Activated CD4-positive, CD25-positive, alpha-beta regulatory T cell treated with anti-CD3 and anti-CD28 coated beads, Interleukin-2, amount 50 U/mL, for 72 hours (primary cell): ENCODE data around the gene C1R.
"Not testable (repeated sequence)": the region's sequence is repeated elsewhere in the genome, so short reads cannot be mapped to it uniquely, and the experiment has no call there.

ENCODE experiments used
- DNase-seq: peaks from one replicate; pipeline ENCODE4 v3.0.0; 2021

Gene C1R

DNA sequence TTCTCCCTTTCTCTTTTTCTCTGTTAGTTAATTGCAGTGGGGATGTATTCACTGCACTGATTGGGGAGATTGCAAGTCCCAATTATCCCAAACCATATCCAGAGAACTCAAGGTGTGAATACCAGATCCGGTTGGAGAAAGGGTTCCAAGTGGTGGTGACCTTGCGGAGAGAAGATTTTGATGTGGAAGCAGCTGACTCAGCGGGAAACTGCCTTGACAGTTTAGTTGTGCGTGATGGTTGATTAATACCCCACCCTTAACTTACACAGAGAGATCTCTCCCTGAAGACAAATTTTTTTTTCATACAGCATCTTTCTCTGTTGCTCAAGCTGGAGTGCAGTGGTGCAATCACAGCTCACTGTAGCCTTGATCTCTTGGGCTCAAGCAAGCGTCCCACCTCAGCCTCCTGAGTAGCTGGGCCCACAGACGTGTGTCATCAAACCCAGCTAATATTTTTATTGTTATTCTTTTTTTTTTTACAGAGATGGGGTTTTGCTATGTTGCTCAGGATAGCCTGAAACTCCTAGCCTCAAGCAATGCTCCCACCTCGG is 27.1 kb downstream of the C1R start:
- DNase-seq, result no peak

GRCh38 chr12:7064516-7064915 is 27.7 kb downstream of the C1R start:
- DNase-seq, result no peak

GRCh38 chr12:7061596-7061995 is 30.6 kb downstream of the C1R start:
- no peak for DNase-seq

GRCh38 chr12:7061138-7061537 is 31.1 kb downstream of the C1R start:
- DNase-seq, result no peak

DNA sequence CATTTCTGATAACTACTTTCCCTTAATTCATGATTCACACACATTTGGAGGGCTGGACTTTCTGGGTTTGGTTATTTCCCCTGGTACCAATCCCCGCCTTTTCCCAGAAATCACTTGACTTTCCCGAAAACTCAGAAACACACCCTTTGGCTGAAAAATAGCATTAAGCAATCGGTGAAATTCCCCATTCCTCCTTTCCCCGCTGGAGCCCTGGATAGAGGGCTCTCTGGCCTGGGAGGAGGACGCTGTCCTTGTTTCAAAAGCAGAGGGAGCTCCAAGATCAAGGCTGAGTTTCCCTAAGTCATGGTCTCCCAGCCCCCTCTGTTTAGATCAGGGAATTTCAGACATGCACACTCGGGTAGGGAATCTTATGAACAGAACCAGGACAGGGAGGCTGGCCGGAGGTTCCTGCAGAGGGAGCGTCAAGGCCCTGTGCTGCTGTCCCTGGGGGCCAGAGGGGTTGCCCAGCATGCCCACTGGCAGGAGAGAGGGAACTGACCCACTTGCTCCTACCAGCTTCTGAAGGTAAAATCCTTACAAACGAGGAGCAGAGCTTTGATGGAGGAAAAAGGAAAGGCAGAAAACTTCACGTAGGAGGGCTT is 31.8 kb downstream of the C1R start, which contains the start of gene C1S:
C1S (plus strand) TSS at position 366 of the 602 bp plus-strand sequence. CDS start 1,195 bp downstream, outside the sequence.
- no peak for DNase-seq

- no peak for DNase-seq
Measured at GRCh38 chr12:7059780-7060179, 32.5 kb downstream of the C1R start.

DNA sequence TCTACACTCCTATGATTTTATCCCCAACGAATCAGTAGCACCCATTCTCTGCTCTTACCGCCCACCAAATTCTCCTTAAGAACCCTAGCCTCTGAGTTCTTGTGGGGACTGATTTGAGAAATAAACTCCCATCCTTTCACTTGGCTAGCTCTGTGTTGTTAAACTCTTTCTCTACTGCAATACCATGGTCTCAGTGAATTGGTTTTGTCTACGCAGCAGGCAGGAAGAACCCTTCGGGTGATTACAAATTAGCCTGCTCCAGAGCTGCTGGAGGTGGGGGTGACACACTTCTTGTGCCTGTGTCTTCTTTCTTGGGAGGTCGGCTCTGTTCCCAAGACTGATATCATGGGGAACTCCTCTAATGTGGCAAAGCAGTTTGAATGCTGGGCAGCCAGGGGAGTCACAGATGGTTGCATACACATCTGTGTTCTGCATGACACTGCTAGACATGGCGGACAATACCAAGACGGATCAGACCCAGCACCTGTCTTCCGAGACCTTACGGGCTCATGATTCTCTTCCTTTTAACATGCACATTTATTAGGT is 33.3 kb downstream of the C1R start:
- no peak for DNase-seq

- DNase-seq, result no peak
Measured at GRCh38 chr12:7058163-7058845, 33.9 kb downstream of the C1R start.

DNA sequence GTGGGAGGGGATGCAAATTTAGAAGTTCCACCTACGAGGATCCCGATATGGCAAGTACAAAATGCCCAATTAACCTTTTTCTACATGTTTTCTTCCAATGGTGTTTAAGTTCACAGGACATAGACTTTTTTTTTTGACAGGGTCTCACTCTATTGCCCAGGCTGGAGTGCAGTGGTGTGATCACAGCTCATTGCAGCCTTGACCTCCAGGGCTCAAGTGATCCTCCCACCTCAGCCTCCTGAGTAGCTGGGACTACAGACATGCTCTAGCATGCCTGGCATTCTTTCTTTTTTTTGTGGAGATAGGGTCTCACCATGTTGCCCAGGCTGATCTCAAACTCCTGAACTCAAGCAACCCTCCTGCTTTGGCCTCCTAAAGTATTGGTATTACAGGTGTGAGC is 36.5 kb downstream of the C1R start:
- DNase-seq, result not testable (repeated sequence)

GRCh38 chr12:7054925-7055324 is 37.3 kb downstream of the C1R start:
- no peak for DNase-seq

DNA sequence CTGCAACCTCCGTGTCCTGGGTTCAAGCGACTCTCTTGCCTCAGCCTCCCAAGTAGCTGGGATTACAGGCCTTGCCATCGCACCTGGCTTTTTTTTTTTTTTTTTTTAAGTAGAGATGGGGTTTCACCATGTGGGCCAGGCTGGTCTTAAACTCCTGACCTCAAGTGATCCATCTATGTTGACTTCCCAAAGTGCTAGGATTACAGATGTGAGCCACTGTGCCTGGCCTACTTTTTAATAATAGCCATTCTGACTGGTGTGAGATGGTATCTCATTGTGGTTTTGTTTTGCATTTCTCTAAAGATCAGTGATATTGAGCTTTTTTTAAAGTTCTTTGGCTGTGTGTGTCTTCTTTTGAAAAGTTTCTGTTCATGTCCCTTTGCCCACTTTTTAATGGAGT is 42.3 kb downstream of the C1R start:
- DNase-seq, result not testable (repeated sequence)

- DNase-seq, result not testable (repeated sequence)
Measured at GRCh38 chr12:7049445-7049951, 42.7 kb downstream of the C1R start.

GRCh38 chr12:7047306-7047705 is 44.9 kb downstream of the C1R start:
- DNase-seq, result no peak

GRCh38 chr12:7046383-7047105 is 45.7 kb downstream of the C1R start:
- DNase-seq, result no peak

DNA sequence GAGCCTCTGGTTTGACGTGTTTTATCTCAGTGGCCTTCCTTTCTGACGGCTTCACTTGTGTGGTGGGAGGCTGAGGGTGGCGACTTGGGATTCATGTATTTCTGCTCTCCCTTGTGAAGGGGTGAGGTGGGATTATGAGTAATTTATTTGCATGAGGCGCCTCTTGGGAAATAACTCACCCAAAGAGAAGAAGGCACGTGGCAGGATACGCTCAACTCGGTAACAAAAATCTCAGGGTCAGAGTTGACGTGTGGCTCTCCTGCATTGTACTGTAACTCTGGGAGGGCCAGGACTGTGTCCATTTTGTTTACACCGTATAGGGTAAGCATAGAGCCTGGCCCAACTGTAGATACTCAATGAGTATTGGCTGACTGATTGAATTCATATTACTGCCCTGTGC is 46.3 kb downstream of the C1R start:
- DNase-seq, result no peak

GRCh38 chr12:7042842-7043241 is 49.4 kb downstream of the C1R start:
- DNase-seq, result no peak

- no peak for DNase-seq
Measured at GRCh38 chr12:7039403-7039802, 52.8 kb downstream of the C1R start.

DNA sequence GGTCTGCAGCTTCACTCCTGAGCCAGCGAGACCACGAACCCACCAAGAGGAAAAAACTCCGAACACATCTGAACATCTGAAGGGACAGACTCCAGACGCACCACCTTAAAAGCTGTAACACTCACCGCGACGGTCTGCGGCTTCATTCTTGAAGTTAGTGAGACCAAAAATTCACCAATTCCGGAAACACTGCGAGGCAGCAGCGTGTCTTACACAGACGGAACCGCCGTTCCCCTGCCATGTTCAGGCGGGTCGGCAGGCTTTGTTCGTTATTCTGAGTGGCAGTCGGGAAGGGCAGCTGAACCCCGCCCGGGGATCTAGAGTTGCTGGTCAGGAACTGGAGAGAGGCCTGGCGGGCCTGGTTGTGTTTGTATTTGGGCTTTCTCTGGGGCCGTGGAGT is 53.7 kb downstream of the C1R start:
- no peak for DNase-seq

- not testable (repeated sequence) for DNase-seq
Measured at GRCh38 chr12:7037411-7037810, 54.8 kb downstream of the C1R start.

GRCh38 chr12:7035463-7035862 is 56.8 kb downstream of the C1R start:
- no peak for DNase-seq

GRCh38 chr12:7034464-7034863 is 57.8 kb downstream of the C1R start:
- DNase-seq, result no peak

DNA sequence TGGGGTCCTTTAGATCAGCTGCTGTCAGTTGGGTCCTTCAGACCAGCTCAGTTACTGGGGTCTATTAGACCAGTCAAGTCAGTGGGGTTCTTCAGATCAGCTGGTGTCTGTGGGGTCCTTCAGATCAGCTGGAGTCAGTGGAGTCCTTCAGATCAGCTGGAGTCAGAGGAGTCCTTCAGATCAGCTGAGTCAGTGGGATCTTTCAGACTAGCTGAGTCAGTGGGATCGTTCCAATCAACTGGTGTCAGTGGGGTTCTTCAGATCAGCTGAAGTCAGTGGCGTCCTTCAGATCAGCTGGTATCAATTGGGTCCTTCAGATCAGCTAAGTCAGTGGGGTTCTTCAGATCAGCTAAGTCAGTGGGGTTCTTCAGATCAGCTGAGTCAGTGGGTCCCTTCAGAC is 59.3 kb downstream of the C1R start:
- no peak for DNase-seq

DNA sequence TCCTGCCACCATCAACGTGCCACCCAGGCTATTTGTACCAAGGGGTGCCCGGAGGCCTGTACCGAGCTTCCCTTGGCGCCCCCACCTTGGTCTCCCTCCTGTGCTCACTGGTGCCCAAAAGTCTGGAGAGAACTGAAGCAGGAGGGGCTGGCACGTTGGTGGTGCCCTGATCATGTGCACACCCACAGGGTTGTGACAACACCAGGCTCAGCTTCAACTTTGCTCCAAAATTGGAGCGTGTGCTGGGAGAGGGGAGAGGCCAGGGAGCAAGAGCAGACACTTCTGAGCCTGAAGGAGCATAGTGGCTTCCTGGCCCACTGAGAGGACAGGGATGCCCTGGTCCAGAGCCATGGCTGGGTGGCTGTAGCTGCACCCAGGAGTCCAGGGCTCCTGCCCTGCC is 60.9 kb downstream of the C1R start:
- no peak for DNase-seq
